DMS 273 (cell line): ENCODE data around the gene OBSCN.

Experiments
- DNase-seq: peaks from one replicate; lab custom pipeline; 2025; ENCODE audit not compliant: unreplicated experiment; lab: John Stamatoyannopoulos, UW

OBSCN gene

DNA sequence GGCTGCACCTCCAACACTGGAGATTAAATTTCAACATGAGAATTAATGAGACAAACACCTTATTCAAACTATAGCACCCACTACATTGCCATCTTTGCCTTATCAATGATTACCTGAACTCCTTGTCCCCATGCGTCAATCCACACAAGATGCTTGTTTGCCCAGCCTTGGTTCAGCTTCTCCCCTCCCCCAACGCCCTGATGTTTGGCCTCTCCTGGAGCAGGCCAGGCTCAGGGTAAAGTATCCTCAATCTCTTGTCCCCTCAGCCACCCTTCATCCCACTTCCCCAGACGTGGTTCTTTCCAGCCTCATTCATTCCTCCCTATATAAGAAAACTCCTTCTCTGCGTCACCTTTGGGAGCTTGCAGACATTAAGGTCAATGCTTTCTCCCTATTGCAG is 220.6 kb downstream of the OBSCN start:
- DNase-seq = no peak
